ENCODE data around the gene SREK1.

DNA sequence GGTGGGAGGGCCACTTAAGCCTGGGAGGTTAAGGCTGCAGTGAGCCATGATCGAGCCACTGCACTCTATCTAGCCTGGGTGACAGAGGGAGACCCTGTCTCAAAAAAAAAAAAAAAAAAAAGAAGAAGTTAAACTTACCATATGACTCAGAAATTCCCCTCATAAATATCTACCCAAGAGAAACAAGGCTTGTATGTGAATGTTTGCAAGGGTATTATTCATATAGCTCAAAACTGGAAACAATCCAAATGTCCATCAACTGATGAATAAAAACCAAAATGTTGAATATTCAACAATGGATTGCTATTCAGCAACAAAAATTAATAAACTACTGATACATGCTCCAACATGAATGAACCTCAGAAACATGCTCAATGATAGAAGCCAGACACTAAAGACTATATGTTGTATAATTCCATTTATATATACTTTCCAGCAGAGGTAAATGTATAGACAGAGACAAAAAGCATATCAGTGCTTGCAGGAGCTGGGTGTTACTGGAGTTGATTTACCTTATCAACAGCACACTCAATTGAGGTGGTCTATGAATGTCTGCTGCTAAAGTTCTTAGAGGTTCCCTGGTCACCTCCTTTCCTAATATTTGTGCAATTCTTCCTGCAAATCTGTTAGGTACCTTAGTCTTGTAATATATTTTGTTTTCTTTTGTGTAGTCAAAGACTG lies 5.3 kb upstream of the SREK1 start:
- no peak for TF ChIP-seq EP300 (IDR thresholded peaks at IDR 0.05)
- no peak for TF ChIP-seq CTCF (IDR thresholded peaks at IDR 0.05)
- TF ChIP-seq POLR2AphosphoS5 (IDR thresholded peaks at IDR 0.05), result no peak
